ENCODE measurements around the gene STAT3. TPM values are rescaled to one million over a fixed set of nuclear protein-coding genes. Genes with fewer than 3 reads are reported as not detected.

STAT3 gene
- total and polyA plus RNA-seq, 9 of the 15 experiments (the other 6 are each of a cell fraction or from before 2014, with no cell fraction given): 90.0 to 179 (median 114) TPM

- TF ChIP-seq PRDM10 (IDR thresholded peaks at IDR 0.05; ENCODE audit: partially characterized antibody) (no peak), SP1 (CRISPR knock-in tag; IDR thresholded peaks at IDR 0.05) (no peak), PHF20 (IDR thresholded peaks at IDR 0.05; ENCODE audit: partially characterized antibody) (peak; percentile 33), ZNF239 (CRISPR knock-in tag; IDR thresholded peaks at IDR 0.05) (no peak), ZNF696 (CRISPR knock-in tag; conservative IDR thresholded peaks at IDR 0.05) (no peak), PBX2 (CRISPR knock-in tag; IDR thresholded peaks at IDR 0.05; ENCODE audit: low read depth) (no peak), PBX2 (tag; conservative IDR thresholded peaks at IDR 0.05; ENCODE audit: low read depth) (no peak), HIVEP1 (CRISPR knock-in tag; IDR thresholded peaks at IDR 0.05) (no peak), DACH1 (IDR thresholded peaks at IDR 0.05; ENCODE audit: partially characterized antibody) (no peak), ZNF280A (IDR thresholded peaks at IDR 0.05; ENCODE audit: low read depth, partially characterized antibody) (no peak), RFX5 (IDR thresholded peaks at IDR 0.05; ENCODE audit: low read depth, low read length) (no peak), ZBTB17 (CRISPR knock-in tag; IDR thresholded peaks at IDR 0.05) (peak; percentile 36; the same call in 1 of the 2 replicates), CCNT2 (IDR thresholded peaks at IDR 0.05; ENCODE audit: borderline replicate concordance, extremely low read depth, insufficient read length, low read depth, low read length) (peak; percentile 36), ZBED1 (IDR thresholded peaks at IDR 0.05) (no peak), THAP7 (CRISPR knock-in tag; IDR thresholded peaks at IDR 0.05) (no peak), MNT (conservative IDR thresholded peaks at IDR 0.05) (no peak), ZC3H11A (IDR thresholded peaks at IDR 0.05; ENCODE audit: low read depth, low read length) (no peak), GATA2 (CRISPR knock-in tag; IDR thresholded peaks at IDR 0.05) (no peak)
Observed at GRCh38 chr17:42387661-42388380, 421 bp downstream of the STAT3 start (continued).
